ENCODE measurements around the gene FAHD2A. TPM values are rescaled to one million over a fixed set of nuclear protein-coding genes. Genes with fewer than 3 reads are reported as not detected.
"Not testable (repeated sequence)": the region's sequence is repeated elsewhere in the genome, so short reads cannot be mapped to it uniquely, and the experiment has no call there.

Gene FAHD2A
- total RNA-seq, 2 donors from 2014 or later: 19.1 to 19.2 TPM

GRCh38 chr2:95372216-95372829 lies 30.2 kb upstream of the FAHD2A start:
- Mint-ChIP-seq H3K36me3 (ENCODE audit: low read depth) (no peaks in the 10 kb centered on the region), H3K27me3 (peaks cover 25% of the 10 kb centered on the region), H3K9me3 (no peaks in the 10 kb centered on the region), H3K4me1 (peaks cover 4% of the 10 kb centered on the region), H3K27ac (no peak overlapping the region), H3K4me3 (no peak overlapping the region)
- ATAC-seq (replicated peaks): no peak

- no peak for ATAC-seq (replicated peaks)
Observed at GRCh38 chr2:95372845-95373244, 29.7 kb upstream of the FAHD2A start.

GRCh38 chr2:95374029-95374428 lies 28.5 kb upstream of the FAHD2A start:
- Mint-ChIP-seq H3K27ac (no peak overlapping the region), H3K36me3 (ENCODE audit: low read depth) (no peaks in the 10 kb centered on the region), H3K4me1 (peaks cover 4% of the 10 kb centered on the region), H3K9me3 (no peaks in the 10 kb centered on the region), H3K27me3 (peaks cover 18% of the 10 kb centered on the region), H3K4me3 (no peak overlapping the region)
- ATAC-seq (replicated peaks): no peak

More at GRCh38 chr2:95372845-95373244, 29.7 kb upstream of the FAHD2A start:
- Mint-ChIP-seq H3K4me3 (no peak overlapping the region), H3K4me1 (peaks cover 4% of the 10 kb centered on the region), H3K27me3 (peaks cover 25% of the 10 kb centered on the region), H3K27ac (no peak overlapping the region), H3K9me3 (no peaks in the 10 kb centered on the region), H3K36me3 (ENCODE audit: low read depth) (no peaks in the 10 kb centered on the region)

GRCh38 chr2:95374451-95374920 lies 28.0 kb upstream of the FAHD2A start:
- H3K4me3 Mint-ChIP-seq: no peak overlapping the region

GRCh38 chr2:95374921-95375471 lies 27.5 kb upstream of the FAHD2A start:
- Mint-ChIP-seq H3K9me3 (no peaks in the 10 kb centered on the region), H3K4me3 (no peak overlapping the region), H3K27ac (no peak overlapping the region), H3K36me3 (ENCODE audit: low read depth) (no peaks in the 10 kb centered on the region), H3K4me1 (peaks cover 4% of the 10 kb centered on the region), H3K27me3 (peaks cover 25% of the 10 kb centered on the region)
- ATAC-seq (replicated peaks): no peak

More at GRCh38 chr2:95374451-95374920, 28.0 kb upstream of the FAHD2A start:
- Mint-ChIP-seq H3K36me3 (ENCODE audit: low read depth) (no peaks in the 10 kb centered on the region), H3K27ac (no peak overlapping the region), H3K27me3 (peaks cover 19% of the 10 kb centered on the region), H3K4me1 (peaks cover 4% of the 10 kb centered on the region), H3K9me3 (no peaks in the 10 kb centered on the region)
- ATAC-seq (replicated peaks): no peak

DNA sequence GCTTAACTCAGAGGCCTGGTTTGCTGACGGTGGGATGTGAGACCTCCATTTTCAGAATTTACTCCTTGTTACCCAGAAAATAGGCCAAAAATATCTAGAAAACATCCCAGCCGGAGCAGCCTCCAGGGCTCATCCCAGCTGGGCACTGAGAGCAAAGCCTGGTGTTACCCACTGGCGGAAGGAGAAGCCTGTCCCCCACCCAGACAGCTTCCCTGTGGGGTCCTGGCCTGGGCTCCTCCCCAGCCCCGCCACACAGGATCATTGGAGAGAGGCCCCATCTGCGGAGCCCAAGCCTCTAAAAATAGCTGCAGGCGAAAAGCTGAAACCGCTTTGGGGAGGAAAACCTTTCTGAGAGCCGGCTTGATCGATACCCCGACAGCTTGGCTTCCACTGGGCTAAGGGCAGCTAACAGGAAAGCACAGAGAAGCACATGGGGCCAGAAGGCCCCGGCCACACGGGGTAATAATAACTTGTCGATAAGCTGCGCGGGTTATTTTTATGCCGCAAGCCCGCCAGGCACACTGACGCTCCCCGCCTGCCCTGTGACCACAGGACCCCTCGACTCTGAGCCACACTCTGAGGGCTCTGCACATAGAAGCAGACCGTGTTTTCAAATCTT lies 26.9 kb upstream of the FAHD2A start:
- no peak for ATAC-seq (replicated peaks)
- Mint-ChIP-seq H3K27me3 (peaks cover 23% of the 10 kb centered on the region), H3K27ac (no peak overlapping the region), H3K4me3 (no peak overlapping the region), H3K4me1 (peaks cover 4% of the 10 kb centered on the region), H3K36me3 (ENCODE audit: low read depth) (no peaks in the 10 kb centered on the region), H3K9me3 (no peaks in the 10 kb centered on the region)

GRCh38 chr2:95376311-95377215 lies 25.9 kb upstream of the FAHD2A start:
- Mint-ChIP-seq H3K9me3 (no peaks in the 10 kb centered on the region), H3K4me3 (no peak overlapping the region), H3K27ac (no peak overlapping the region), H3K4me1 (peaks cover 4% of the 10 kb centered on the region), H3K27me3 (peaks cover 20% of the 10 kb centered on the region), H3K36me3 (ENCODE audit: low read depth) (no peaks in the 10 kb centered on the region)
- no peak for ATAC-seq (replicated peaks)

GRCh38 chr2:95377216-95378123 lies 25.0 kb upstream of the FAHD2A start:
- H3K27ac Mint-ChIP-seq: no peak overlapping the region

DNA sequence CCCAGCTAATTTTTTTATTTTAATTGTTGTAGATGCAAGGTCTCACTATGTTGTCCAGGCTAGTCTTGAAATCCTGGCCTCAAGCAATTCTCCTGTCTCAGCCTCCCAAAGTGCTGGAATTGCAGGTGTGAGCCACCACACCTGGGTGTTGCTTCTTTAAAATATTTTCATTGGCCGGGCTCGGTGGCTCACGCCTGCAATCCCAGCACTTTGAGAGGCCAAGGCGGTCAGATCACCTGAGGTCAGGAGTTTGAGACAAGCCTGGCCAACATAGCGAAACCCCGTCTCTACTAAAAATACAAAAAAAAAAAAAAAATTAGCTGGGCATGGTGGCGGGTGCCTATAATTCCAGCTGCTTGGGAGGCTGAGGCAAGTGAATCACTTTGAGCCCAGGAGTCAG lies 24.2 kb upstream of the FAHD2A start:
- H3K9me3 Mint-ChIP-seq; H3K4me3 Mint-ChIP-seq; H3K27ac Mint-ChIP-seq; H3K36me3 Mint-ChIP-seq (ENCODE audit: low read depth); H3K4me1 Mint-ChIP-seq; ATAC-seq (replicated peaks): not testable (repeated sequence)
- H3K27me3 Mint-ChIP-seq: peaks cover 14% of the 10 kb centered on the region

More at GRCh38 chr2:95377216-95378123, 25.0 kb upstream of the FAHD2A start:
- H3K4me3 Mint-ChIP-seq: no peak overlapping the region
- no peaks in the 10 kb centered on the region for H3K9me3 Mint-ChIP-seq
- peaks cover 4% of the 10 kb centered on the region for H3K4me1 Mint-ChIP-seq
- no peaks in the 10 kb centered on the region for H3K36me3 Mint-ChIP-seq (ENCODE audit: low read depth)
- H3K27me3 Mint-ChIP-seq: peaks cover 15% of the 10 kb centered on the region
- no peak for ATAC-seq (replicated peaks)

GRCh38 chr2:95379371-95379831 lies 23.1 kb upstream of the FAHD2A start:
- H3K4me3 Mint-ChIP-seq: no peak overlapping the region
- ATAC-seq (replicated peaks): no peak
- H3K27me3 Mint-ChIP-seq: peaks cover 14% of the 10 kb centered on the region
- no peaks in the 10 kb centered on the region for H3K9me3 Mint-ChIP-seq
- H3K36me3 Mint-ChIP-seq (ENCODE audit: low read depth): no peaks in the 10 kb centered on the region
- H3K27ac Mint-ChIP-seq: no peak overlapping the region
- H3K4me1 Mint-ChIP-seq: peaks cover 4% of the 10 kb centered on the region

DNA sequence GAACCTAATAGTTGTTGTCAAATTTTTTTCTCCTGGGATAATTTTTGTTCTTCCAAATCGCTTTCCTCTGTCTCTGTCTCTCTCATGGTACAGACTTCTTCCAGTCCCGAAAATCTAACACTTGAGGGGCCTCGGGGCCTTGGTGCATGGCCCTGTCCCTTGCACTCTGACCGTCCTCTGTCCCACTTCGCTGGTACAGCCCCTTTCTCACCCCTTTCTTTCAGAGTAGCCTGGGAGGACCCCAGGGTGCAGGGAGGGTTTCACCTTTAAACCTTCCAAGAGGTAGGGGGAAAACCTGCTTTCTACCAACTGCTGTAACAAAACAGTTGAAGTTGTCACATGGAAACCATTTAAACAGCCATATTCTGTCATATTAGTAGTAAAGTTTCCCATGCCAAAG lies 22.2 kb upstream of the FAHD2A start:
- no peak overlapping the region for H3K4me3 Mint-ChIP-seq
- H3K36me3 Mint-ChIP-seq (ENCODE audit: low read depth): no peaks in the 10 kb centered on the region
- H3K27me3 Mint-ChIP-seq: peaks cover 14% of the 10 kb centered on the region
- no peaks in the 10 kb centered on the region for H3K9me3 Mint-ChIP-seq
- H3K4me1 Mint-ChIP-seq: no peaks in the 10 kb centered on the region
- ATAC-seq (replicated peaks): no peak
- H3K27ac Mint-ChIP-seq: no peak overlapping the region

DNA sequence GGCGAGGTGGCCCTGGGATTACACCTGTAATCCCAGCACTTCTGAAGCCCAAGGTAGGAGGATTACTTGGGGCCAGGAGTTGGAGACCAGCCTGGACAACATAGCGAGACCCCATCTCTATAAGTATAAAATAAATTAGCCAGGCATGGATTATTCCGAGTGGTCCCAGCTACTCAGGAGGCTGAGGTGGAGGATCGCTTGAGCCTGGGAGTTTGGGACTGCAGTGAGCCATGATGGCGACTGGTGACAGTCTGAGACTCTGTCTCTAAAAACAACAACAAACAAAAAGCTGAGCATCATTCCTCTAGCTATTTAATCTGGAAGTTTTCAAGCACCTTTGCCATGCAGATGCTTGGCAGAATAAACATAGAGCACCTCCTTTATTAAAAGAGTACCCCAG lies 21.8 kb upstream of the FAHD2A start:
- no peak for ATAC-seq (replicated peaks)
- Mint-ChIP-seq H3K36me3 (ENCODE audit: low read depth) (no peaks in the 10 kb centered on the region), H3K4me1 (no peaks in the 10 kb centered on the region), H3K27me3 (peaks cover 14% of the 10 kb centered on the region), H3K27ac (no peak overlapping the region), H3K4me3 (no peak overlapping the region), H3K9me3 (no peaks in the 10 kb centered on the region)

DNA sequence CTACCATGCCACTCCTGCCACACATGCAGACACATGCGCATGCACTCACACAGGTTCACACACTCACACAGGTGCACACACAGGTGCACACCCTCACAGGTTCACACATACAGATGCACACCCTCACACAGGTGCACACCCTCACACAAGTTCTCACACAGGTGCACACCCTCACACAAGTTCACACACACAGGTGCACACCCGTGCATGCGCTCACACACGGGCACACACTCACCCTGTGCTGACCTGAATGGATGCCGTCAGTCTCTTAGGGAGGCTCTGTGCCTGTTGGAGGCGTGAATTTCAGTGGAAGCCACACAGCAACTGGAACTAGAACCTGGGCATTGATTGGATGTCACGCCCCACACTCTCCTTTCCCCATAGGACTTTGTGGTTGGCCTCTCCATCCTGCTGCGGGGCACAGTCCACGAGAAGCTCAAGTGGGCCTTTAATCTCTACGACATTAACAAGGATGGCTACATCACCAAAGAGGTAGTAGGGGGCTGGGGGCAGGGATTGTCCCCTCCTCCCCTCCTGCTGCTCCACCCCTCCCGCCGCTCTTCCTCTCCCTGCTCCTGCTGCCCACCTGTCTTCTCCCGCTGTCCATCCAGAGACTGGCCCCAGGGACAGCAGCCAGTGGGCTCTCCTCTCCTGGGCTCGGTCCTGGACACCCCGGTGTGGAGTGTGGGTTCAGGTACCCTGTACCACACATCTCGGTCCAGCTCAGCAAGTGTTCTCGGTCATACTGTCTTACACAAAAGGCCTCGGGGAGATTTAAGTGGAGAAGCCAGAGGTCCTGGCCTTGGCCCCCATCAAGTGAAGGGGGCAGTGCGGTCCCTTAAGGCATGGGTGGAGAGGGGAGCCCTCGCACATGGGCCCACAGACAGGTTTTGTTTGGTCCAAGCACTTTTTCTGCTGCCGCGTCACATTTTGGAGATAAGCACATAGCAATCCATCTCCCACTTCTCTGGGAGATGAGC lies 21.0 kb upstream of the FAHD2A start:
- H3K27me3 Mint-ChIP-seq: peaks cover 11% of the 10 kb centered on the region

More for the DNA sequence above, 21.0 kb upstream of the FAHD2A start:
- no peaks in the 10 kb centered on the region for H3K9me3 Mint-ChIP-seq
- H3K36me3 Mint-ChIP-seq (ENCODE audit: low read depth): no peaks in the 10 kb centered on the region
- no peak overlapping the region for H3K4me3 Mint-ChIP-seq
- no peaks in the 10 kb centered on the region for H3K4me1 Mint-ChIP-seq
- no peak overlapping the region for H3K27ac Mint-ChIP-seq
- ATAC-seq (replicated peaks): no peak

All from activated T-helper 17 cell treated with anti-CD3 and anti-CD28 coated beads, Interleukin-2, amount 50 U/mL, for 72 hours (primary cell).